ENCODE results near the gene WDR33.

WDR33 gene

DNA sequence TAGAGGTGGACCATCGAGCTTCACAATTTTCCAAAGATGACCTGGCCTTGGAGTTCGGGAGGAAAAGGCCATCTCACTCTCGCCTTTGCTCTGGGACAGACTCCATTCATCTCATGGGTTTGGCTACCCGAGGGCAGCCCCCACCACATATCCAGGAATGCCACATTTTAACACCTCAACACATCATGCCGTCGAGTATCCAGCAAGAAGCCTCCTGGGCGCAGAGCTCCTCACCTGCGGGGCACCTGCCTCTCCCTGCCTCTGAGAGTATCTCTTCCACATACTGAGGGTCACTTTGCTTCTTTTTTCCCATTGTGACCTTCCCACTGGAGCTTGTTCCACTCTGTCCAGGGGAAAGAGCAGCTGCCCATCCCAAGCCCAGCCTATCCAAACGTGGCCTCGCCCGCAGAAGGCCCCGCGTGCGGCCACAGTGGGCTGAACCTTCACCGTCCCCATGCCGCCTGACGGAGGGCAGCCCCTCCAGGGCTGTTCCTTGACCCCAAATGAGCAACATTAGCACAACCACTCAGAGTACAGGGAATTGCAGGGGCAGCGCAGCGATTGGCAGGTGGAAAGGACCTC lies 130.2 kb downstream of the WDR33 start:
- H3K4me1 ChIP-seq (ENCODE audit: low read length), result no peaks in the 10 kb centered on the region

DNA sequence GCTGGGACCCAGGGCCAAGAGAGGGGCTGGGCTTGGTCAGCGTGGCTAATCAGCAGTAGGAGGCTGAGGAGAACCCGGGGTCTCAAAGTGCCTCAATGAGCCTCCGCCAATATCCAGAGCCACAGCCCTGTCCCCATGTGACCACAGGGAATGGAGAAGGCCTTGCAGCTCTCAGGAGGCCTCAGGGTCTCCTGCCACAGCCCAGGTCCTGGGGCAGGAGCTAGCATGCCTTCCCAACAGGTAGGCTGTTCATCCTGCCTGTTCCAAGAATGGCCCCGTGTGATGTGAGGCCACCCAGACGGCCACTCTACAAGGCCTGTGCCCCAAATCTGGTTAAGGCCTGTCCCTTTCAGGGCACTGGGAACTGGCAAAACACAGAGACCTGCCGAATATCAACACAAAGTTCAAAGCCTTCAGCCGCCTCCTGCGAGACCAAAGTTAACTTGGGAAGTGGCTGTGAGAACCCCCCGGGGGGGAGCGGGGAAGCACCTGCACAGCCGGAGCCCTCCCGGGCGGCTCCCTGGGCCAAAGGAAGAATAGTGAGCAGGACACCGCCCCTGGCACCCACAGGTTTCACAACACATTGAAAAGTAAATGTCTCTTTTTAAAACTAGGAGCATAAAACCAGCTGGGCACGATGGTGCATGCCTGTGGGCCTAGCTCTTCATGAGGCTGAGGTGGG lies 131.2 kb downstream of the WDR33 start:
- no peaks in the 10 kb centered on the region for H3F3A ChIP-seq (ENCODE audit: insufficient read depth, low read length)
- H3K27ac ChIP-seq (ENCODE audit: low read length), result no peak overlapping the region
- H3K9me3 ChIP-seq (replicated peaks; ENCODE audit: insufficient read depth, low read length), result no peaks in the 10 kb centered on the region
- no peak overlapping the region for H3K4me2 ChIP-seq (ENCODE audit: low read depth, low read length)
- H3K4me3 ChIP-seq (ENCODE audit: low read length), result no peak overlapping the region
- H2AFZ ChIP-seq (ENCODE audit: low read length), result no peak overlapping the region
- H4K20me1 ChIP-seq (ENCODE audit: insufficient read depth, low read length), result no peaks in the 10 kb centered on the region
- H3K36me3 ChIP-seq (replicated peaks; ENCODE audit: insufficient read depth, low read length), result no peaks in the 10 kb centered on the region
- DNase-seq, result no peak
- no peaks in the 10 kb centered on the region for H3K79me2 ChIP-seq (ENCODE audit: low read length)
- H3K4me1 ChIP-seq (ENCODE audit: low read length), result no peaks in the 10 kb centered on the region
- peaks cover 18% of the 10 kb centered on the region for H3K27me3 ChIP-seq (replicated peaks; ENCODE audit: insufficient read depth, low read length)
- H3K9ac ChIP-seq (ENCODE audit: low read length), result no peak overlapping the region
- no peaks in the 10 kb centered on the region for H3K9me2 ChIP-seq (replicated peaks; ENCODE audit: insufficient read depth, low read length)
- no peak for TF ChIP-seq EZH2phosphoT487 (IDR thresholded peaks at IDR 0.05; ENCODE audit: low read length)
- TF ChIP-seq EZH2 (optimal IDR thresholded peaks at IDR 0.05; ENCODE audit: low read depth, low read length), result no peak
- TF ChIP-seq, protein P1, sequence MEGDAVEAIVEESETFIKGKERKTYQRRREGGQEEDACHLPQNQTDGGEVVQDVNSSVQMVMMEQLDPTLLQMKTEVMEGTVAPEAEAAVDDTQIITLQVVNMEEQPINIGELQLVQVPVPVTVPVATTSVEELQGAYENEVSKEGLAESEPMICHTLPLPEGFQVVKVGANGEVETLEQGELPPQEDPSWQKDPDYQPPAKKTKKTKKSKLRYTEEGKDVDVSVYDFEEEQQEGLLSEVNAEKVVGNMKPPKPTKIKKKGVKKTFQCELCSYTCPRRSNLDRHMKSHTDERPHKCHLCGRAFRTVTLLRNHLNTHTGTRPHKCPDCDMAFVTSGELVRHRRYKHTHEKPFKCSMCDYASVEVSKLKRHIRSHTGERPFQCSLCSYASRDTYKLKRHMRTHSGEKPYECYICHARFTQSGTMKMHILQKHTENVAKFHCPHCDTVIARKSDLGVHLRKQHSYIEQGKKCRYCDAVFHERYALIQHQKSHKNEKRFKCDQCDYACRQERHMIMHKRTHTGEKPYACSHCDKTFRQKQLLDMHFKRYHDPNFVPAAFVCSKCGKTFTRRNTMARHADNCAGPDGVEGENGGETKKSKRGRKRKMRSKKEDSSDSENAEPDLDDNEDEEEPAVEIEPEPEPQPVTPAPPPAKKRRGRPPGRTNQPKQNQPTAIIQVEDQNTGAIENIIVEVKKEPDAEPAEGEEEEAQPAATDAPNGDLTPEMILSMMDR (IDR thresholded peaks at IDR 0.05; ENCODE audit: low read length), result no peak

More for the DNA sequence above, 130.2 kb downstream of the WDR33 start:
- no peak overlapping the region for H3K9ac ChIP-seq (ENCODE audit: low read length)
- peaks cover 14% of the 10 kb centered on the region for H3K27me3 ChIP-seq (replicated peaks; ENCODE audit: insufficient read depth, low read length)
- no peaks in the 10 kb centered on the region for H3K9me2 ChIP-seq (replicated peaks; ENCODE audit: insufficient read depth, low read length)
- H3K4me2 ChIP-seq (ENCODE audit: low read depth, low read length), result no peak overlapping the region
- no peaks in the 10 kb centered on the region for H3K9me3 ChIP-seq (replicated peaks; ENCODE audit: insufficient read depth, low read length)
- no peak overlapping the region for H3K4me3 ChIP-seq (ENCODE audit: low read length)
- no peaks in the 10 kb centered on the region for H3K79me2 ChIP-seq (ENCODE audit: low read length)
- H3K27ac ChIP-seq (ENCODE audit: low read length), result no peak overlapping the region
- TF ChIP-seq EZH2 (optimal IDR thresholded peaks at IDR 0.05; ENCODE audit: low read depth, low read length) (no peak), EZH2phosphoT487 (IDR thresholded peaks at IDR 0.05; ENCODE audit: low read length) (no peak)
- TF ChIP-seq, protein P1 (IDR thresholded peaks at IDR 0.05; ENCODE audit: low read length), result no peak
- no peak overlapping the region for H2AFZ ChIP-seq (ENCODE audit: low read length)
- H4K20me1 ChIP-seq (ENCODE audit: insufficient read depth, low read length), result no peaks in the 10 kb centered on the region
- H3K36me3 ChIP-seq (replicated peaks; ENCODE audit: insufficient read depth, low read length), result no peaks in the 10 kb centered on the region
- H3F3A ChIP-seq (ENCODE audit: insufficient read depth, low read length), result no peaks in the 10 kb centered on the region
- no peak for DNase-seq

DNA sequence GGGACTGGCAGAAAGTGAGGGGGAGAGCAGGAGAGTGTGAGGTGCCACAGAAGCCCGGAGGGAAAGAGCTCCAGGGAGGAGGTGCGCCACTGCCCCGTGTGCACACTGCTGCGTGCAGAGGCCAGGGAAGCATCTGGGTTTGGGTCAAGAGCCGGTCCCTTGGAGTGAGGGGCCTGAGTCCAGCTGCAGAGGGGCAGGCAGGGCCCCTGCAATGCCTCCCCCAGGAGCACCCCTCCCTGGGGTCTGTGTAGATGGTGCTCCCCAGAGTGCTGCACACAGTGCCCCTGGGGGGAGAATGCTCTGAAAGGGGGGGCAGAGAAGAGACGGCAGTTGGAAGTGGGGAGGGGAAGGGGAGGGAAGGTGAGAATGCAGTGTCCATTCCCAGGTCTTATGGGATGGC lies 132.0 kb downstream of the WDR33 start:
- DNase-seq, result no peak
- H2AFZ ChIP-seq (ENCODE audit: low read length), result no peak overlapping the region
- H3K79me2 ChIP-seq (ENCODE audit: low read length), result no peaks in the 10 kb centered on the region
- no peaks in the 10 kb centered on the region for H3K9me2 ChIP-seq (replicated peaks; ENCODE audit: insufficient read depth, low read length)
- no peak overlapping the region for H3K4me3 ChIP-seq (ENCODE audit: low read length)
- H3K4me2 ChIP-seq (ENCODE audit: low read depth, low read length), result no peak overlapping the region
- H3K27ac ChIP-seq (ENCODE audit: low read length), result no peak overlapping the region
- no peaks in the 10 kb centered on the region for H3K36me3 ChIP-seq (replicated peaks; ENCODE audit: insufficient read depth, low read length)
- H3F3A ChIP-seq (ENCODE audit: insufficient read depth, low read length), result no peaks in the 10 kb centered on the region
- no peaks in the 10 kb centered on the region for H4K20me1 ChIP-seq (ENCODE audit: insufficient read depth, low read length)
- H3K4me1 ChIP-seq (ENCODE audit: low read length), result no peaks in the 10 kb centered on the region
- no peak overlapping the region for H3K9ac ChIP-seq (ENCODE audit: low read length)
- no peaks in the 10 kb centered on the region for H3K9me3 ChIP-seq (replicated peaks; ENCODE audit: insufficient read depth, low read length)
- TF ChIP-seq EZH2 (optimal IDR thresholded peaks at IDR 0.05; ENCODE audit: low read depth, low read length) (no peak), EZH2phosphoT487 (IDR thresholded peaks at IDR 0.05; ENCODE audit: low read length) (no peak)
- TF ChIP-seq, protein P1 (IDR thresholded peaks at IDR 0.05; ENCODE audit: low read length), result no peak
- H3K27me3 ChIP-seq (replicated peaks; ENCODE audit: insufficient read depth, low read length), result peaks cover 27% of the 10 kb centered on the region
